UCSD-AML1 (cell line): ENCODE measurements around the gene GMDS.

Experiments used
- DNase-seq: peaks from one replicate; lab custom pipeline; 2025; ENCODE audit not compliant: unreplicated experiment; lab: John Stamatoyannopoulos, UW

Gene GMDS

DNA sequence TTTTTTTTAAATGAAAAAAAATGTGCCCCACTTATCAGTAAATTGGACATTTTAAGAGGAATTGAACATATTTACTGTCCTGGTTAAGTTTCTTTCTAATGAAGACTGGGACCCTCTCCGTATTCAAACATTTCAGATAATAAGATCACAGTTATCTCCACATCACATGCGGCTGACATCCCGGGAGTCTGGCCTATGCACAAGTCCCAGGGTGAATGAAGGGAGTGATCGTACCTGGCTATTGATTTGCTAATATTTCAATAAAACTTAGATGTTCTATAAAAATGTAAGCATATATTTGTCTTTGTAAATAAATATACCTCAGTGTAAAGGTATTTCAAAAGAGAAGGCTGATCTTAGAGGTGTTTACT, 577.6 kb downstream of the GMDS start:
- no peak for DNase-seq

GRCh38 chr6:1667012-1667804, 578.2 kb downstream of the GMDS start:
- DNase-seq, result no peak

DNA sequence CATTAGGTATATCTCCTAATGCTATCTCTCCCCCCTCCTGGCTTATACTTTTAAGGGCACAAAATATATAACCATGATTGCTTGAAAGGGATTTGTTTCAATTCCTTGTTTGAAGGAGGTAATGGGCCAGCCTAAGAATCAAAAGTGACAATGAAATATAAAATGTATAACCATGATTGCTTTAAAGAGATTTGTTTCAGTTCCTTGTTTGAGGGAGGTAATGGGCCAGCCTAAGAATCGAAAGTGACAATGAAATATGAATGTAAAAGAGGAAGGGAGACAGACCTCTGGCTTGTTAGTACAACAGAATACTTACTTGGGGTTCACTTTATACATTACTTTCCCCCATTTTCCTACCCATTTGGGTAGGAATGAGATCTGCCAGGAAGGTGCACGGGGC, 580.2 kb downstream of the GMDS start:
- no peak for DNase-seq

DNA sequence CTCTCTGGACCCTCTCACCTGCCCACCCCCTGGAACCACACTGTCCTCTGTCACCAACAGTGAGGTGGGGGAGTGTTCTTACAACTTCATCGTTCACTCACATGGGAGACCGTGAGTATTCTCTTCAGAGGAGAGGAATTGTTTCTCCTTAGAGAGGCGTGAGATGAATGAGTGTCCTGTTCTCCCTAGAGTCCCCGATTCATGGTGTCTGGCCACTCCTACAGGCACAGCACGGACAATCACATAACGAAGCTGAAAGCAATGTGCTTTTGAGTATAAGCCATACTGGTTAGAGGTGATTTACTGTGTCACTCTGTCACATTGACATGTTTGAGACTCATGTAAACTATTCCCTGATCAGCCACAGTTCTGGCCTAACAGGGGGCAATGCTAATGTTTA, 581.1 kb downstream of the GMDS start:
- no peak for DNase-seq

GRCh38 chr6:1663511-1663910, 581.9 kb downstream of the GMDS start:
- no peak for DNase-seq

DNA sequence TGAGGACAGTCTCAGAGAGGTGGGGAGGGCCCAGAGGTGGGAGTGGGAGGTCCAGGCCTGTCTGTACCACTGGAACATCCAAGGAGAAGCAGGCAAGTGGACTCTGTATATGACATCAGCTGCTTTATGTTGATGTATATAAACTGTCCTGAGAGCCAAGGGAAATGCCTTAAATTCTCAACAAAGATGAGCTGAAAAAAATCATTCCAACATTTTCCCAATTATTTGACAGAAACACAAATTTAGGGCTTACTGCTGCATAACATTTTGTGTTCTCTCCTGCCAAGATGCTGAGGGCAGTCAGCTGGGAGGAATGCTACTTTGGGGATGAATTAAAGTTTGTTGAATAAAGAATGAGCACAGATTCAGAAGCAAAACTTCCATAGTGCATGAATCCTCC, 582.9 kb downstream of the GMDS start:
- DNase-seq, result no peak

DNA sequence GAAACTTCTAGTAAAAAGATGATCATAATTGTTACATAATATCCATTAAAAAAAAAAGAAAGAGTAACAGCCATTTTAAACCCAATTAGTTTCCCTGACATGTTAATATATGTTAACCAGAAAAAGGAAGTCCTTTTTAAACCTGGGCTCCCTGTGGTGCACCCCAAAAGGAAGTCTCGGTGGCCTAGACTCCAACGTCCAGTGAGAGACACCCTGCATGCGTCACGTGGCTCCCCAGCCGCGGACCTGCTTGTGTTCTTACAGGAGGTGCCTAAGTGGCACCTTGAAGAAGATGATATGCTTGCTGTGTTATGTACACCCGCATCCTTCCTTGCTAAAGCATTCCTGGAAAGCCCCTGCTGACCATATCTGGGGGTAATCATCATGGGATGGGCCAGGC, 585.6 kb downstream of the GMDS start:
- no peak for DNase-seq

DNA sequence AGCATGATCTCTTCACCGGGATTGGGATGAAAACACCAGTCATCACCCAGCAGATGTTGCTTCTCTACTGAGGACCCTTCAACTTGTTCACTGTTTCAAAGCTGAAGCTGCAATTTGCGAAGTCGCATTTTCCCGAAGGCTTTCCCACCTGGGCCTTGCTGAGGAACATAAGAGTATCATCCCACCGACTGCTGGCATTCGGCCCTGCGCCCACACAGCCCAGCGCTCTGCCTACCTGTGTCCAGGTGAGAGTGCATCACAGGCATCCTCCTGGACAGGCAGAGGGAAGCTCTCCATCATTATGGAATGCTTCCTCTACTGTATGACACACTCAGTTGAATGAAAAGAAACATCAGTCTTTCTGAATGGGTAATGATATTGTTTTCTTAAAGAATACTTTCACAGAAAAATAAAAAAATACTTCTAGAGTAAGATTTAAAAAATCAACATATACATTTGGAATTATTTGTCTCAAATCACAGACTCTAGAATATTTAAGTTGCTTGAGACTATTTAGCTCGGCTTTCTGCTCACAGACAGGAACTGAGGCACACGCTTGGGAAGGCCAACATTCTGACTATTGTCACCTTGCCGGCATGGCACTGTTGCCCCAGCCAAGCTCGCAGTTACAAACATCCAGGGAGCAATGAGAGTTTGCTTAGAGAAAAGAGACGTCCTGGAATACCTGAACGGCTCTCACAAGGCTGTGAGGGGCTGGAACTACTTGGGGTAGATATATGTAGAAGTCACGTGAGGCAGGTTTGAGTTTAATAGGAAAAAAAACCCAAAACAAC, 587.0 kb downstream of the GMDS start:
- no peak for DNase-seq

GRCh38 chr6:1657771-1658165, 587.6 kb downstream of the GMDS start:
- no peak for DNase-seq

- DNase-seq, result no peak
These were observed 588.2 kb downstream of the GMDS start for GRCh38 chr6:1657116-1657770.

- DNase-seq, result no peak
These were observed 591.4 kb downstream of the GMDS start for GRCh38 chr6:1654054-1654453.

GRCh38 chr6:1652842-1653241, 592.6 kb downstream of the GMDS start:
- DNase-seq, result no peak

DNA sequence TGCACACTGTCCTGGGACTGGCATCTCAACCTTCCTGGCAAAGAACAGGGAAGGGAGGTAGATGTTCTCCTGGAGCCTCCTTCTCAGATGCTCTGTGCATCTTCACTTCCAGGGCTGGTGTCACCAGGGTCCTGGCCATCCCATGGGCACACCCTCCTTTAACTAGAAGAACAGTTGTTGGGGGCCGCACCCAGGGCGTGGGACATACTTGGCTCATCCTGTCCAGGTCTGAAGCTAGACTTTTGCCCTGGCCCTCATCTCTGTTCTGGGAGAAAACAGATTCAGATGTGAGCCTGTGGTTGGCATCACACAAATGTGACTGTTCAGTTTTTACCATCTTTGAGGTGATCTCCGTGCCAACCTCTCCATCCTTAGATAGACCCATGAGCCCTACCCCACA, 594.0 kb downstream of the GMDS start:
- no peak for DNase-seq

DNA sequence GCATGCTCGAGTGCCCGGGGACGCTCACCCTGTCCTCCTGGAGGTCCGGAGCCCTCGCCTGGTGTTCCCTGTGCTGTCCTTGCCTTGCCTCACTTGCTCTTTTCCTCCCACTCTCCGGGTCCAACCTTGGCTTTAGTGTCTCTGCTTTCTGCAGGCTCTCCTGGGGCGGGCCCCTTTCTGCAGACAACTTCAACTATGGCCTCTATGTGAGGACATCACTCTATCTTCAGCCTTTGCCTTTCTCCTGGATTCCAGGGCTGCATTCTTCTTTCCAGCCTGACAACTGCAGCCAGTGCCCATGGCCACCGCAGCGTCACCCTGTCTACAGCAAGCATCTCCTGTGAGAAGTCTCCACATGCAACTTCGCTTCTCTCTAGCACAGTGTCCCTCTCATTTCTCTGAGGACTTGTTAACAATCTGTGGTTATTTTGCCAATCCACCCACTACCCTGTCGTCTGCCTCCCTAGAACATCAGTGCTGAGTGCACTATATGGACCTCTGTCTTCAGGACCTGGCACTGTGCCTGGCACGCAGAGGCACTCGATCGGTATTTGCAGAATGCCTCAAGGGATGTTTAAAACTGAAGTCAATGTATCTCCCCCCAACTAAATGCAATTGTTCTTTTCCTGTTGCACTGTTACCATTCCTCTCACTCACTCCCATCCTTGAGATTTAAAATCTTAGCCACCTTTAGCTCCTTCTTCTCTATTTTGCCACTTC, 599.8 kb downstream of the GMDS start:
- no peak for DNase-seq

DNA sequence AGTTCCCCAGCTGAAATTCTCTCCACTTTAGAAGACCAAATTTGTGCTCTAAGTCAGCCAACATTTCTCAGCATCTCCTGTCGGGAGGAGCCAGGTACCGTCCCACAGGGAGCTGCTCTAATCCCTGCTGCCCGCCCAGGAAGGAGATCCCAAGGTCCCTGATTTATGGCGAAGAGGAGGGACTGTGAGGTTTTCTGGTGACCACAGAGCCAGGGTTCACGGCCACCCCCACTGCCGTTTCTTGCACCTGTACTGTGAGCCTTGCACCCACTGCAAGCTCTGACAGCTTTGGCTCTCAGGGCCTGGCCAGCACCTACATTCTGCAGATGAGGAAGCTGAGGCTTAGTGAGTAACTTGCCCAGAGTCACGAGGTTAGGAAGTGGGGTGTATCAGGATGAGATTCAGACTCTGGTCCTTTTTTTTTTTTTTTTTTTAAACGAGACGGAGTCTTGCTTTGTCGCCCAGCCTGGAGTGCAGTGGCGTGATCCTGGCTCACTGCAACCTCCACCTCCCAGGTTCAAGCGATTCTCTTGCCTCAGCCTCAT, 600.8 kb downstream of the GMDS start:
- no peak for DNase-seq

GRCh38 chr6:1643830-1644445, 601.5 kb downstream of the GMDS start:
- no peak for DNase-seq

GRCh38 chr6:1643111-1643510, 602.3 kb downstream of the GMDS start:
- DNase-seq, result no peak

DNA sequence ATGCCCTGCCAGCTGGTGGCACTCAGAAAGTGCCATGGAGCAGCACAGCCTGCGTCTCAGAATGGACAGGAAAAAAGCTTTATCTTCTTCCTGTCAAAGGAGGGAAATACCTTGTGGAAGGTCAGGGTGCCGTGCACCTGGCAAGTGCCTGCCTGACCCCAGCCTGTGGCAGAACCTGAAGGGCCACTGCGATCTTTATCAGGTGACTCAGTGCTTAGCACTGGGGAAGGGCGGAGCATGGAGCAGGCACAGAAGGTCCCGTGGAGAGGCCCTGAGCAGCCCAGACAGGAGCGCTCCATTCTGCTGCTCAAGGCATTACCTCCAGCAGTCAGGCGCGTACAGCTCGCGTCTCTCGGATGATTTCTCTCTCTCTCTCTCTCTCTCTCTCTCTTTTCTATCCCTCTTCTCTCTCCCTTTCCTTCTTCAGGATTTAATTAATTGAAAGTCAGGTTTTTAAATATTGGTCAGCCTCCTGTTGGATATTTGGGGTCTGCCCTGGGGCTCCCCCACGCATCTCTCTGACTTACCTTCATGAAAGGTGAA, 604.0 kb downstream of the GMDS start:
- DNase-seq, result no peak

GRCh38 chr6:1640476-1640875, 604.9 kb downstream of the GMDS start:
- DNase-seq, result no peak

DNA sequence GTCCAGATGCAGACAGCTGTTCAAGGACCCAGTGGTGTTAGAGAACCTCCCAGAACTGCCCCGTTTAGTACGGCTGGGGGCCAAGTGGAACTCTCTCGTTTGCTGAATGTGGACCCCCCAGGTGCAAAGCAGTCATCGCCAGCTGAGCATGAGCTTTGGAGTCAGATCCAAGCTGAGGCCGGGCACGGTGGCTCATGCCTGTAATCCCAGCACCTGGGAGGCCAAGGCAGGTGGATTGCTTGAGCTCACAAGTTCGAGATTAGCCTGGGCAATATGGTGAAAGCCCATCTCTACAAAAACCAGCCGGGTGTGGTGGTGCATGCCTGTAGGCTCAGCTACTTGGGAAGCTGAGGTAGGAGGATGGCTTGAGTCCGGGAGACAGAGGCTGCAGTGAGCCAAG, 606.0 kb downstream of the GMDS start:
- no peak for DNase-seq
